GM21381 (cell line): ENCODE measurements around the gene MBNL1.
"Not testable (repeated sequence)": the region's sequence is repeated elsewhere in the genome, so short reads cannot be mapped to it uniquely, and the experiment has no call there.

Source experiments
- ATAC-seq: cut with Tn5 transposase; IDR thresholded peaks from one replicate; pipeline ENCODE4 v1.9.1; 2021; ENCODE audit warnings: mild to moderate bottlenecking, moderate library complexity; ENCODE audit not compliant: unreplicated experiment

The MBNL1 gene

GRCh38 chr3:152372633-152373032 is 103.9 kb downstream of the MBNL1 start:
- not testable (repeated sequence) for ATAC-seq

- no peak for ATAC-seq
These were observed 104.7 kb downstream of the MBNL1 start for GRCh38 chr3:152373379-152373778.

- peak; percentile 35 for ATAC-seq
These were observed 105.7 kb downstream of the MBNL1 start for GRCh38 chr3:152374262-152374990.

- ATAC-seq = no peak
These were observed 106.8 kb downstream of the MBNL1 start for GRCh38 chr3:152375546-152375945.

GRCh38 chr3:152376351-152377183 is 107.8 kb downstream of the MBNL1 start:
- ATAC-seq = peak; percentile 72

- ATAC-seq = no peak
These were observed 108.4 kb downstream of the MBNL1 start for GRCh38 chr3:152377184-152377570.

GRCh38 chr3:152379415-152380042 is 110.8 kb downstream of the MBNL1 start:
- ATAC-seq = no peak

GRCh38 chr3:152380043-152380442 is 111.3 kb downstream of the MBNL1 start:
- ATAC-seq = no peak

GRCh38 chr3:152381881-152382295 is 113.2 kb downstream of the MBNL1 start:
- peak; percentile 33 for ATAC-seq

- ATAC-seq = no peak
These were observed 113.8 kb downstream of the MBNL1 start for GRCh38 chr3:152382312-152383135.

- ATAC-seq = no peak
These were observed 114.4 kb downstream of the MBNL1 start for GRCh38 chr3:152383136-152383606.

- no peak for ATAC-seq
These were observed 115.7 kb downstream of the MBNL1 start for GRCh38 chr3:152384412-152384811.

- no peak for ATAC-seq
These were observed 117.0 kb downstream of the MBNL1 start for GRCh38 chr3:152385761-152386160.

- ATAC-seq = no peak
These were observed 117.5 kb downstream of the MBNL1 start for GRCh38 chr3:152386208-152386607.

- ATAC-seq = no peak
These were observed 119.9 kb downstream of the MBNL1 start for GRCh38 chr3:152388631-152389030.

GRCh38 chr3:152389316-152389934 is 120.7 kb downstream of the MBNL1 start:
- ATAC-seq = no peak

- no peak for ATAC-seq
These were observed 121.9 kb downstream of the MBNL1 start for GRCh38 chr3:152390647-152391046.

GRCh38 chr3:152391671-152392070 is 122.9 kb downstream of the MBNL1 start:
- ATAC-seq = no peak

GRCh38 chr3:152392272-152392880 is 123.6 kb downstream of the MBNL1 start:
- no peak for ATAC-seq

GRCh38 chr3:152394246-152394645 is 125.5 kb downstream of the MBNL1 start:
- ATAC-seq = no peak
